Measurements from ENCODE around the gene LACRT.
"Not testable (repeated sequence)": the region's sequence is repeated elsewhere in the genome, so short reads cannot be mapped to it uniquely, and the experiment has no call there.

LACRT gene

DNA sequence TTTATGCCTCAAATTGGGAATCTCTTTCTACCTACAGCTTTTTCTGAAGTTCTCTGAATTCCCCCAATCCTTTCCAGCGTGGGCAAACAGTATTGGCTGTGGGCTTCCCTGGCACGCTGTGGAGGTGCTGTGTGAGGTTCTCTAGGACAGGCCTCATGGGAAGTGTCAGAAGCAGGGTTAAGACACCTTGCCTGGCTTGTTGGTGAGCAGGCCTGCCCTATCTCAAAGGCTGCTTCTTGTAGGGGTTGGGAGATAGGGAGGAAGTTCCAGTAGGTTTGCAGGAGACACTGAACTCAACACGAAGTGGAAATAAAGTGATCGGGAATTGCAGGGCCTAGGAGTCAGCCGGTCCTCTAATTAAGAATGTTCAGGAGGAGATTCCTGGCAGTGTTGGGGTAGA, 43.4 kb upstream of the LACRT start:
- Histone ChIP-seq H3K79me2 (ENCODE audit: insufficient read depth, low read length) (no peaks in the 10 kb centered on the region), H2AFZ (ENCODE audit: low read depth, low read length) (no peak overlapping the region)
- DNase-seq, result no peak

DNA sequence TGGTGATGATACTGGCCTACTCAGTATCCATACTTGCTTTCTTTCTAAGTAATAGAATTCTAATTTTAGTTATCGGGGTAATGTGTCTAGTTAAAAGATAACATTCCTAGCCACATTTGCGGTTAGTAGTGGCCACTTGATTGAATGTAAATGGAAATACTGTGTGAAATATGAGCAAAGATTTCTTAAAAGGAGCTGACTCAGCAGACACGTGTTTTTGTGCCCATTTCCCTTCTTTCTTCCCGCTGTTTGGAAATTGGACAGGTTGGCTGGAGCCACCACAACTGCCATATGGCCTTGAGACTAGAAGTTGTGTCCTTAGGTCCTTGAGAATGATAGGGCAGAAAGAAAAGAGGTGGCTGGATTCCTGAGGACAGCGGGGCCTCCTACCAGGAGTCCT, 33.2 kb upstream of the LACRT start:
- H3K9ac ChIP-seq (ENCODE audit: low read depth, low read length), result no peak overlapping the region
- no peaks in the 10 kb centered on the region for H4K20me1 ChIP-seq (ENCODE audit: insufficient read depth, low read length)
- no peaks in the 10 kb centered on the region for H3K9me3 ChIP-seq (ENCODE audit: insufficient read depth, low read length, severe bottlenecking)
- no peaks in the 10 kb centered on the region for H3K36me3 ChIP-seq (ENCODE audit: insufficient read depth, low read length)
- ATAC-seq (ENCODE audit: insufficient read depth, low read depth), result no peak
- no peaks in the 10 kb centered on the region for H3K79me2 ChIP-seq (ENCODE audit: insufficient read depth, low read length)
- no peak overlapping the region for H3K27ac ChIP-seq (ENCODE audit: low read length)
- H3K27me3 ChIP-seq (ENCODE audit: insufficient read depth, low read length, poor library complexity), result peaks cover 36% of the 10 kb centered on the region
- no peak overlapping the region; the same call in 1 of the 2 replicates for H2AFZ ChIP-seq (ENCODE audit: low read depth, low read length)
- DNase-seq, result no peak
- H3K4me2 ChIP-seq (ENCODE audit: insufficient read depth, low read length), result no peak overlapping the region
- TF ChIP-seq, protein P1, sequence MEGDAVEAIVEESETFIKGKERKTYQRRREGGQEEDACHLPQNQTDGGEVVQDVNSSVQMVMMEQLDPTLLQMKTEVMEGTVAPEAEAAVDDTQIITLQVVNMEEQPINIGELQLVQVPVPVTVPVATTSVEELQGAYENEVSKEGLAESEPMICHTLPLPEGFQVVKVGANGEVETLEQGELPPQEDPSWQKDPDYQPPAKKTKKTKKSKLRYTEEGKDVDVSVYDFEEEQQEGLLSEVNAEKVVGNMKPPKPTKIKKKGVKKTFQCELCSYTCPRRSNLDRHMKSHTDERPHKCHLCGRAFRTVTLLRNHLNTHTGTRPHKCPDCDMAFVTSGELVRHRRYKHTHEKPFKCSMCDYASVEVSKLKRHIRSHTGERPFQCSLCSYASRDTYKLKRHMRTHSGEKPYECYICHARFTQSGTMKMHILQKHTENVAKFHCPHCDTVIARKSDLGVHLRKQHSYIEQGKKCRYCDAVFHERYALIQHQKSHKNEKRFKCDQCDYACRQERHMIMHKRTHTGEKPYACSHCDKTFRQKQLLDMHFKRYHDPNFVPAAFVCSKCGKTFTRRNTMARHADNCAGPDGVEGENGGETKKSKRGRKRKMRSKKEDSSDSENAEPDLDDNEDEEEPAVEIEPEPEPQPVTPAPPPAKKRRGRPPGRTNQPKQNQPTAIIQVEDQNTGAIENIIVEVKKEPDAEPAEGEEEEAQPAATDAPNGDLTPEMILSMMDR (IDR thresholded peaks at IDR 0.05; ENCODE audit: borderline replicate concordance, extremely low read depth, low read length, poor library complexity, severe bottlenecking), result no peak
- H3K4me1 ChIP-seq (ENCODE audit: insufficient read depth, low read length), result no peaks in the 10 kb centered on the region
- no peak overlapping the region for H3K4me3 ChIP-seq (ENCODE audit: low read depth in 1 of 2, low read length in 2 of 2)

More for the DNA sequence above, 43.4 kb upstream of the LACRT start:
- TF ChIP-seq EZH2 (IDR thresholded peaks at IDR 0.05; ENCODE audit: borderline replicate concordance, low read depth, low read length, severe bottlenecking), result no peak
- TF ChIP-seq, protein P1 (IDR thresholded peaks at IDR 0.05; ENCODE audit: borderline replicate concordance, extremely low read depth, low read length, poor library complexity, severe bottlenecking), result no peak
- no peak overlapping the region for H3K27ac ChIP-seq (ENCODE audit: low read length)
- H3K9ac ChIP-seq (ENCODE audit: low read depth, low read length), result no peak overlapping the region
- H3K4me2 ChIP-seq (ENCODE audit: insufficient read depth, low read length), result no peak overlapping the region
- no peaks in the 10 kb centered on the region for H4K20me1 ChIP-seq (ENCODE audit: insufficient read depth, low read length)
- no peaks in the 10 kb centered on the region for H3K9me3 ChIP-seq (ENCODE audit: insufficient read depth, low read length, severe bottlenecking)
- no peaks in the 10 kb centered on the region for H3K4me1 ChIP-seq (ENCODE audit: insufficient read depth, low read length)
- no peak for ATAC-seq (ENCODE audit: insufficient read depth, low read depth)
- H3K4me3 ChIP-seq (ENCODE audit: low read depth in 1 of 2, low read length in 2 of 2), result no peak overlapping the region
- peaks cover 21% of the 10 kb centered on the region for H3K27me3 ChIP-seq (ENCODE audit: insufficient read depth, low read length, poor library complexity)
- no peaks in the 10 kb centered on the region for H3K36me3 ChIP-seq (ENCODE audit: insufficient read depth, low read length)

DNA sequence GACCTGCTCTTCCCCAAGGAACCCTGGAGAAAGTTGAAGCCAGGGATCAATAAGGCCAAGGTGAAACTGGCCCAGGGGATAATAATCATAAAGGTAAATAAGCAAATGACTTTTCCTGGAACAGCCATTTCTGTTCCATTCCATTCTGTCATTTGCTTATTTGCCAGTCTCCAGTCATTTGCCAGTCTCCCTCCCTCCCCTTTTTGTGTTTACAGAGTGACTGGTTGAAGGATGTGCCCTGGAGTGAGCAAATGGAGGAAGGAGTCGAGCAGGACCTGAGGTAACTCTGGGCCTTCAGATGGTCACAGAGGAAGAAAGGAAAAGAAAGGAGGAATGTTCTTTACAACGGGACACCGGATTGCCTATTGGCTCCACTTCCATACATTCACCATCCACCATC, 31.3 kb upstream of the LACRT start:
- H3K4me2 ChIP-seq (ENCODE audit: insufficient read depth, low read length), result no peak overlapping the region
- no peak overlapping the region for H2AFZ ChIP-seq (ENCODE audit: low read depth, low read length)
- ATAC-seq (ENCODE audit: insufficient read depth, low read depth) (no peak), DNase-seq (no peak)
- TF ChIP-seq, protein P1 (IDR thresholded peaks at IDR 0.05; ENCODE audit: borderline replicate concordance, extremely low read depth, low read length, poor library complexity, severe bottlenecking), result no peak
- no peaks in the 10 kb centered on the region for H3K79me2 ChIP-seq (ENCODE audit: insufficient read depth, low read length)
- no peak overlapping the region for H3K27ac ChIP-seq (ENCODE audit: low read length)
- no peaks in the 10 kb centered on the region for H3K4me1 ChIP-seq (ENCODE audit: insufficient read depth, low read length)
- H3K4me3 ChIP-seq (ENCODE audit: low read depth in 1 of 2, low read length in 2 of 2), result no peak overlapping the region
- H3K27me3 ChIP-seq (ENCODE audit: insufficient read depth, low read length, poor library complexity), result peaks cover 26% of the 10 kb centered on the region
- no peak overlapping the region for H3K9ac ChIP-seq (ENCODE audit: low read depth, low read length)
- no peaks in the 10 kb centered on the region for H3K9me3 ChIP-seq (ENCODE audit: insufficient read depth, low read length, severe bottlenecking)
- no peaks in the 10 kb centered on the region for H3K36me3 ChIP-seq (ENCODE audit: insufficient read depth, low read length)
- no peaks in the 10 kb centered on the region for H4K20me1 ChIP-seq (ENCODE audit: insufficient read depth, low read length)

DNA sequence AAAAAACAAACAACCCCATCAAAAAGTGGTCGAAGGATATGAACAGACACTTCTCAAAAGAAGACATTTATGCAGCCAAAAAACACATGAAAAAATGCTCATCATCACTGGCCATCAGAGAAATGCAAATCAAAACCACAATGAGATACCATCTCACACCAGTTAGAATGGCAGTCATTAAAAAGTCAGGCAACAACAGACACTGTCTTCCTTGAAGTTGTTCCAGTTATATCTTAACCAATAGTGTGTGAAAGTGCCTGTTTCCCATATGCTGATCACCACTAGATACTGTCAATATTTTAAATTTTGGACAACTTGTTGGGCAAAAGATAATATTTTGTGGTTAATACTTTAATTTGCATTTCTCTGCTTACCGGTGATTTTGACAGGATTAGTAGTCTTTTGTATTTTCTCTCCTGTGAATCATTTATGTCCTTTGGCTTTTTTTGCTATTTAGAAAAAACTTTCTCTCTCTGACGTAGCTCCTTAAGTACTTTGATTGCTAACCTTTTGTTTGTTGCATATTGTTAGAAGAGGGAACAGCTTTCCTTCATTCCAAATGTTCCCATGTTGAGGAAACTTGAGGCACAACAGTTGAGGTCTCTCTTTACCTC, 30.4 kb upstream of the LACRT start:
- H3K27me3 ChIP-seq (ENCODE audit: insufficient read depth, low read length, poor library complexity), result peaks cover 18% of the 10 kb centered on the region
- not testable (repeated sequence) for H3K4me2 ChIP-seq (ENCODE audit: insufficient read depth, low read length); H3K4me3 ChIP-seq (ENCODE audit: low read depth in 1 of 2, low read length in 2 of 2); H3K27ac ChIP-seq (ENCODE audit: low read length); H3K36me3 ChIP-seq (ENCODE audit: insufficient read depth, low read length); H3K9ac ChIP-seq (ENCODE audit: low read depth, low read length); H3K4me1 ChIP-seq (ENCODE audit: insufficient read depth, low read length); DNase-seq; H3K79me2 ChIP-seq (ENCODE audit: insufficient read depth, low read length); H2AFZ ChIP-seq (ENCODE audit: low read depth, low read length); H3K9me3 ChIP-seq (ENCODE audit: insufficient read depth, low read length, severe bottlenecking); H4K20me1 ChIP-seq (ENCODE audit: insufficient read depth, low read length); ATAC-seq (ENCODE audit: insufficient read depth, low read depth)

All from DND-41 (cell line).